ENCODE data around the gene SIGLEC11.
"Not testable (repeated sequence)": the region's sequence is repeated elsewhere in the genome, so short reads cannot be mapped to it uniquely, and the experiment has no call there.

SIGLEC11 gene

DNA sequence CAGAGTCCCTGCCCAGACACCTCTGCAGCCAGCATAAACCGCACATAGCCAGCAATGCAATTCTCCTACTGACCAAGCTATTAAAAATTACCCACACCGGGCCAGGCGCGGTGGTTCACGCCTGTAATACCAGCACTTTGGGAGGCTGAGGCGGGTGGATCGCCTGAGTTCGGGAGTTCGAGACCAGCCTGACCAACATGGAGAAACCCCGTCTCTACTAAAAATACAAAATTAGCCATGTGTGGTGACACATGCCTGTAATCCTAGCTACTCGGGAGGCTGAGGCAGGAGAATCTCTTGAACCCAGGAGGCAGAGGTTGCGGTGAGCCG lies 36.1 kb downstream of the SIGLEC11 start:
- DNase-seq = not testable (repeated sequence)

GRCh38 chr19:49924004-49924880 lies 36.7 kb downstream of the SIGLEC11 start:
- no peak for DNase-seq

DNA sequence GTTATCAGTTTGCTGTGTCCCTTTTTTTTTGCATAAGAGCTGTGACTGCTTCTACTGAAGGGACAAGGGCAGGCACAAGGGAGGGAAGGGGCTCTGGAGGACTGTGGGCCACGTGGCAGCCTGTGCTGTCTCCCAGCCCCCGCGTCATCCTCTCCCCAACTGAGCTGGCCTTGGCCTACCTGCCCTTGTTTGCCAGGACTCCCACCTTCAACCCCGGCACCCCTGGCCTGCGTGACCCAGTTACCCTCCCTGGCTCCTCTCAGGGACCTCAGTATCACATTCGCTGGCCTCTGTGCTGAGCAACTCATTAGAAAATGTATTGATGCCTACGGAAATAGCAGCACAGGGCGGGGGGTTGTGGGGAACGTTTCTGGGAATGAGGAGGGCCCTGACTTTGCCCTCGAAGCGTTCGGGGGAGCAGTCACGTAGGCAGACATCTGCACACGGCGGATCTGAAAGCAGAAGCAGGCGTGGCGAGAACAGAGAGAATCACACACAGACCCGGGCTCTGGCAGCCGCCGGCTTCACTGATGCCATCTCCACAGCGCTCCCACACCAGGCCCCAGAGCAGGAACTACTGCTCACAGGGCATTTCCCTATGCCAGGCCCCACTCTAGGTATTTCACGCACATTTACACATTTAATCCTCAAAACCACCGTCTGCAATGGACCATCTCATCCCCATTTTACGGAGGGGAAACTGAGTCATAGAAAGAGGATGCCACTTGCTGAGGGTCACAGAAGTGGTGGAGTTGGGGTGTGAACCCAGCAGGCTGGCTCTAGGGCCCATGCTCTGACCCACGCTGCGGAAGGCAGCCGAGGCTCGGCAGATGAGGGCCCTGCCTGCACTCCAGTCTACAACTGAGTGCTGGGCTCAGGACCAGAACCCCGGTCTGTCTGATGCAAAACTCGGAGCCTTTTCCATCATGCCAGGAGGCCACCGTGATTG lies 37.6 kb downstream of the SIGLEC11 start:
- no peak for DNase-seq

- peak; percentile 37 for DNase-seq
These were observed 38.8 kb downstream of the SIGLEC11 start for GRCh38 chr19:49921871-49922795.

- DNase-seq = no peak
These were observed 40.2 kb downstream of the SIGLEC11 start for GRCh38 chr19:49920624-49921363.

DNA sequence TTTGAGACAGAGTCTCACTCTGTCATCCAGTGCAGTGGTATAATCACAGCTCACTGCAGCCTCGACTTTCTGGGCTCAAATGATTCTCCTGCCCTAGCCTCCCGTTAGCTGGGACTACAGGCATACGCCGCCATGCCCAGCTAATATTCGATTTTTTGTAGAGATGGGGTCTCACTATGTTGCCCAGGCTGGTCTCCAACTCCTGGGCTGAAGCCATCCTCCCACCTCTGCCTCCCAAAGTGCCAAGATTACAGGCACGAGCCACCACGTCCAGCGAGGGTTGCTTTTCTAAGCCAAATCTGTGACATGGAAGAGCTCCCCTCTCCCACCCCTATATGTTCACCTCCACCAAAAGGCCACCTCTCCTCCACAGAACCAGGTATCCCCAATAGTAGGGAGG lies 42.9 kb downstream of the SIGLEC11 start:
- no peak for DNase-seq

DNA sequence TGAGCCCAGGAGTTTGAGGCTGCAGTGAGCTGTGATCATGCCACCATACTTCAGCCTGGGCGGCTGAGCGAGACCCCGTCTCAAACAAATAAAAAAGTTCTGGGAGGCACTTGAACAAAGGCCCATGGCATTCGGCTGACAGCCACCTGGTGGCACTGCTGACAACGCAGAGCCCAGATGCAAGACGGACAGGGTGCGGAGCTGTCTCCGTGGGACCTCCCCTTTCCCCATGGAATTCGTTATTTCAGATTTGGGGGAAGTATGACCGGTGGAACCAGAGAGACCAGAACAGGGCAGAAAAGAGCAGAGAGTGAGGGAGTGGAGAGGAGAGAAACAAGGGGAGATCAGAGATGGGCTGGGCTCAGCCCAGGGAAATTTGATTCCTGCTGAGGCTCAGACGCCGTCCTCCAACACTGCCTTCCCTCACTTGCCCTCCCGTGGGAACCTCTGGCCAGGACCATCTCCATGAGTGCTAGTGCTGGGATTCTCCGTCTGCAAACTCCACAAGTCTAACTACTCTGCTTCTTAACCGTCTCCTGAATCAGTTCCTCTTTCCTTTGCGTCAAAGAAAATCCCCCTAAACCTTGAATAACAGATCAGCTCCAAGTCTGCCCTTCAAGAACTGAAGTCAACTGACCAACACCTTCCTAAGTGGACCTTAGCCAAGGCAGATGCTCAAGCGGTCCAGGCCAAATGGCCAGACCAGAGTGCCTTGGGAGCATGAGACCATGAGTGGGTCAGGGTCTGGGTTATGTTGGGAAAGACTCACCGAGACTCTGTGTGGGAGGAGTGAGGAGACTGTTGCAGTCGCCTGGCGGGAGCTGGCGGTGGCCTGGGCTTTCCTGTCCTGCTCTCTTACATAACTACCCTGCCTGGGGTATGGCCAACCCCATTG lies 43.9 kb downstream of the SIGLEC11 start:
- DNase-seq = no peak

- no peak for DNase-seq
These were observed 45.7 kb downstream of the SIGLEC11 start for GRCh38 chr19:49915271-49915670.

DNA sequence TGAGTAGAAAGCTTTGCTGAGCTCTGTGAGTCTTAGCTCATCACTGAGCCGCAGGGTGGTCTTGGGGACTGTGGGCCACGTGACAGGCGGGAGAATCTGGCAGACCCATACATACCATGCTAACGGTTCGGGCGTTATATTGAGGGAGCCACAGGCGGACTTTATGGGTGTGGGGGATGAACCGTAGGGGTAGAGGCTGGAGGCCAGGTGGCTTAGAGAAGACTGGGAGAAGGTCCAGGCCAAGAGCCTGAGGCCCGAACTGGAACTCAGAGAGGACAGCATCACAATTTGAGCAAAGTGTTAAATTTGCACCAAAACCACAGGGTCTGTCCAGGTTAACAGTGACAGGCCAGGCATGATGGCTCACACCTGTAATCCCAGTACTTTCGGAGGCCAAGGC lies 47.3 kb downstream of the SIGLEC11 start:
- DNase-seq = no peak

DNA sequence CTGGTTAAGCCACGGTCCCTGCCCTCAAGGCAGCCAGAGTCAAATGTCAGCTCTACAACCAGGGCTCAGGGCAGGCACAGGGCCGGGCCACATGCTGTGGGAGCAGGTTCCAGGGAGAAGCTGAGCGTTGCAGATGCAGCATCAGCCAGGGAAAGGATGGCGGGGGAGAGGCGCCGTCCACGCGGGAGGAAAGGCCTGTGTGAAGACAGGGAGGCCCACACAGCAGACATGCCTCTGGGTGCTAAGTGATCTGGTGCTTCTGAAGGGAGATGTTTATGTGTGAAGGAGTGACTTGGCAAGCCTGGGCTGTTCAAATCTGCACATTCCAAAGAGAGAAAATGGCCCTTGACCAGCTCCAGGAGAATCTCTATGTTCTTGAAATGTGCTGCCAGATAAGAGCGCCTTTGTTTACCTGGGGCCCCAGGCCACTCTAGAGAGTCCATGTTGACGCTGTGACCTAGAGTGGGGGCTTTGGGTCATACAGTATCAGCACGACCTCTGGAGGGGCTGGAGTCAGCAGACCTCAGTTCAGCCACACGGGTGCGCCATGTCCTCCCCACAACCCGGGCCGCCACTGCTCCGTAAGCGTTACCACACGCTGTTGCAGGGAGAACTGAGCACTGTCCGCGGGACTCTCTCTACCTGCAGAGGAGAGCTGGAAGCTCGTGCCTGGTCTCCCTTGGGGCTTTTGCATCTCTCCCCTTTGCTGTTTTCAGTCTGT lies 47.8 kb downstream of the SIGLEC11 start:
- DNase-seq = no peak

DNA sequence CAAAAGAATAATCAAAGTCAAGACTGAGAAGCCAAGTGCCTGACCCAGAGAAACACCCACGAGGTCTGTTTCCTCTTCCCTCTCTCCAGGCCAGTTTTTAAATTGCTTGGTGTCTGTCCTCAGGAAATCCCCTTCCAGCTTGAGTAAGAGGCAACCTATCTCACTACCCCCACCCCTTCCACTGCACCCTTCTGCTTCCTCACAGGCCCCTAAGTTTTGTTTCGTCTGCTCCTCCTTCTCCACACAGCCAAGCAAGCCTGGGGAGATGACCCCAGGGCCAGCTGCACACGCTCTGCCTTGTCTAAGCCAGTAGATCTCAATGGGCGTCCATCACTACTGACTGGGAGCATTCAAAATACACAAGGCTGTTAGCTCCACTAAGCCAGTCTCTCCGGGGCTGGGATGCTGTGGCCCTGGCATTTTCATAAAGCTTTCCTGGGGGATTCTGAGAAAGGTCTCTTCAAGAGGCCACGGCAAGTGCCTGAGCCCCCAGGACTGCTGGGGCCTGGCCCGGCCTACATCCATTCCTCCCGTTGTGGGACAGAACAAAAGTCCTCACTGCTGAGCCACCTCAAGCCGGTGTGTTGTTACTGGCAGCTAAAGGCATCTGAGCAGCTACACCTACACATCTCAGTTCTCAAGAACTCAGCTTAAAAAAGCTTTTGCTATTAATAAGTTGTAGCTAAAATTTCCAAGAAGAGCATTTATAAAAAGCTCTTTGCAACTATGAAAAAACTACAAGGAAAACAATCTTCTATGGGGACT lies 49.4 kb downstream of the SIGLEC11 start:
- DNase-seq = peak; percentile 39

DNA sequence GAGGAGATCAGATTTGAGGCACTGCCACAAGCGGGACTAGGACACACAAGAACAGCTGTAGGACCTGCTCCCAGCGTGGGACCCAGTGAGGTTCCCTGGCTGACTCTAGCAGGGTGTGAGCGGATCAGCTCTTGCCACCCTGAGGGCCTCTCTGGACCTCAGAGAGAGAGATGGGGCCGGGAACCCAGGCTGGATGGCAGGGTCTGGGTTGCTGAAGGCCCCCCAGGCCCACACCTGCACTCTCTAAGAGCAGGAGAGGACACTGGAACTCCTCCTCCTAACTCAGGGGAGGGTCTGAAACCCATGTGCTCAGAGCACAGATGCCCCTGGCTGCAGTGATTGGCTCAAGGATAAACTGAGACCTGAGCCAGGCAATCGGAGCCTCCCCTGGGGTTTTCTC lies 50.8 kb downstream of the SIGLEC11 start:
- DNase-seq = no peak

DNA sequence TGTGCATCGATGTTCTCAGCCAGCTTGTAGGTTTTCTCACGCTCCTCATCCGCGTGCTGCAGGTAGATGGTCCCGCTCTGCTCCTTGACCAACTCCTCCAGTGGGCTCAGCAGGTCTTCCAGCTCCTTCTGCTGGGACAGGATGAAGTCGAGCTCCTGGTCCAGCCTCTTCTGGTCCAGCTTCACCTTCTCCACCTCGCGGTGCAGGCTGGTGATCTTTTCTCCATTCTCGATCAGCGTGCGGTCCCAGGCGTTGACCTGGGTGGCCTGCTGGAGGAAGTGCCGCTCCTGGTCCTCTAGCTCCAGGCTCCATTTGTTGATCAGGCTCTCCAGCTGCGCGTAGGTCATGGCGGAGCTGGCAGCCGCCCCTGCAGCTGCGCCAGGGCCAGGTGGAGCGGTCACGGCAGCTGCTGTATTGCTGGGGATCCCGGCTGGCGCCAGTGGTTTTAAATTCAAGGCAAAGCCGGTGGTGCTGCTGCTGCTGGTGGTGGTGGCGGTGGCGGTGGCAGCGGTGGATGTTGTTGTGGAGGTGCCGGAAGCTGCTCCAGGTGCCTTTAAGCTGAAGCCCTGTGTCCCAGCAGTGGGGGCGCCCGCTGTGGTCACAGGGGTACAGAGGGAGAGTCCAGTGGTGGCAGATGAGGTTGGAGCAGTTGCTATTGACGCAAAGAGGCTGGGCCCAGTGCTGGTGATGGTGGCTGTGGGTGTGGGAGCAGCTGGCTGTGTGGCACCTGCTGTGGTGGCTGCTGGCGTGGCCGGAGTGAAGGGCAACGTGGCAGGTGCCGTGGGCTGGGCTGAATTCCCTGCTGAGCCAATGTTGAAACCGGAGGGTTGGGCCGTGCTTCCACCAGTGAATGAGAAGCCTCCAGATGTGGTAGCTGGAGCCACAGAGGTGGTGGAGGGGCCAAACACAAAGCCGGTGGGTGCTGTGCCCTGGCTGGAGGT lies 52.2 kb downstream of the SIGLEC11 start:
- no peak for DNase-seq

- DNase-seq = no peak
These were observed 53.1 kb downstream of the SIGLEC11 start for GRCh38 chr19:49907745-49908446.

DNA sequence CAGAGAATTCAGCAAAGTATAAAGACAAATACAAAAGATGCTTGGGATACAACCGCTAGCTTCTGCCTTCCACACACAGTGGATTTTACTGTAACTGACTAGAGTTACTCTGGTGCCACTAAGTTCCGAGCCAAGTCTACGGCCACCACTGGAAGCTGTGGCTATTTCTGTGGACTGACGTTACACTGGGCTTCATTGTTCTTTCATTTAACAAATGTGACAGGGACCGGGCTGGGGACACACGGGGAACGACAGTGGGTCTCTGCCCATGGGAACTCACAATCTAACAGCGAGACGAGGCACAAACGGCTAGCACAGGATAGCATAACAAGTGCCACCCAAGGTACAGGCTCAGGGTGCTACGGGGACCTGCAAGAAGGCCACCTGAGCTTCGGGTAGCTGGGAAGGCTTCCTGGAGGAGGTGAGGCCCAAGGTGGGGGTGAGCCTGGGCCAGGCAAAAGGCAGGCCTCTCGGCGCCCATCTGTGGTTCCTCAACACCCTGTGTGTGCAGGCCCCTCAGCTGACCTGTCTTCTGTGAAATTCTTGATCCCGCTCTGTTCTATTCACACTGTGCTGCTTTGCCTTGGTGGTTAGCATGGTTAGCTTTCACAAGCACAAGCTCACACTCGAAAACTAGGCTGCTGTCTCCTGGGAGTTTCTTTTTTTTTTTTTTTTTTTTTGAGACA lies 54.0 kb downstream of the SIGLEC11 start:
- no peak for DNase-seq

GRCh38 chr19:49904136-49904535 lies 56.8 kb downstream of the SIGLEC11 start:
- no peak for DNase-seq

Measured in stimulated activated CD4-positive, alpha-beta T cell treated with anti-CD3 and anti-CD28 coated beads, Interleukin-1b, Interleukin-23, amount 100 ng/mL, for 48 hours (primary cell).